Keratinocyte (primary cell): ENCODE data around the gene SRP68. TPM values are rescaled to one million over a fixed set of nuclear protein-coding genes. Genes with fewer than 3 reads are reported as not detected.

Source experiments
- DNase-seq: peaks from one replicate; pipeline ENCODE4 v3.0.0-alpha.2; 2011; ENCODE audit warnings: low read depth, missing footprints, low spot score
- FAIRE-seq: peaks from 2 replicates; lab custom pipeline; 2011; peaks lifted over from hg19 to GRCh38; lab: Jason Lieb, UNC
- H2AFZ ChIP-seq: 2 replicates; pipeline ENCODE4 v1.6.0; 2012; ENCODE audit warnings: low read length, control low read depth, inconsistent platforms; ENCODE audit not compliant: control insufficient read depth
- H3K27ac ChIP-seq: 2 replicates; pipeline ENCODE4 v1.5.1; 2011; ENCODE audit warnings: low read length; ENCODE audit not compliant: control insufficient read depth, insufficient read depth
- H3K27me3 ChIP-seq: 3 replicates; pipeline ENCODE4 v1.6.0; 2011; ENCODE audit warnings: low read length; ENCODE audit not compliant: control insufficient read depth, insufficient read depth; ENCODE audit errors: extremely low read depth
- H3K36me3 ChIP-seq, 2 experiments: 2 replicates in 1 of 2; 3 replicates in 1 of 2; pipeline ENCODE4 v1.5.1; 2011; ENCODE audit warnings: low read length in 2 of 2, mild to moderate bottlenecking in 1 of 2; ENCODE audit not compliant: control insufficient read depth in 2 of 2, insufficient read depth in 2 of 2; ENCODE audit errors: extremely low read depth in 1 of 2
- H3K4me1 ChIP-seq: 3 replicates; pipeline ENCODE4 v1.5.1; 2011; ENCODE audit warnings: low read length; ENCODE audit not compliant: control insufficient read depth, insufficient read depth; ENCODE audit errors: extremely low read depth
- H3K4me2 ChIP-seq: 3 replicates; pipeline ENCODE4 v1.6.0; 2011; ENCODE audit warnings: low read depth, low read length; ENCODE audit not compliant: control insufficient read depth, insufficient read depth; ENCODE audit errors: extremely low read depth
- H3K4me3 ChIP-seq, 3 experiments: fragments of 200-600 bp in 1 of 3; sonication (generic) in 1 of 3; 2 replicates in 2 of 3; 3 replicates in 1 of 3; pipeline ENCODE4 v1.5.1; 2011 to 2016; ENCODE audit warnings: low read length in 3 of 3, mild to moderate bottlenecking in 3 of 3, control low read depth in 2 of 3, inconsistent platforms in 1 of 3, low read depth in 1 of 3, mixed read lengths in 1 of 3, mixed run types in 1 of 3, moderate library complexity in 1 of 3; ENCODE audit not compliant: control insufficient read depth in 2 of 3, insufficient read depth in 2 of 3; ENCODE audit errors: extremely low read depth in 1 of 3
- H3K79me2 ChIP-seq: 2 replicates; pipeline ENCODE4 v1.6.0; 2012; ENCODE audit warnings: low read length; ENCODE audit not compliant: control insufficient read depth, insufficient read depth
- H3K9ac ChIP-seq: 3 replicates; pipeline ENCODE4 v1.6.0; 2011; ENCODE audit warnings: low read length; ENCODE audit not compliant: control insufficient read depth, insufficient read depth; ENCODE audit errors: extremely low read depth
- H3K9me1 ChIP-seq: 3 replicates; pipeline ENCODE4 v1.6.0; 2011; ENCODE audit warnings: low read length; ENCODE audit not compliant: control insufficient read depth, insufficient read depth; ENCODE audit errors: extremely low read depth
- H3K9me3 ChIP-seq: 2 replicates; pipeline ENCODE4 v1.5.1; 2012; ENCODE audit warnings: low read depth, low read length; ENCODE audit not compliant: control insufficient read depth
- H4K20me1 ChIP-seq: 3 replicates; pipeline ENCODE4 v1.6.0; 2011; ENCODE audit warnings: low read length; ENCODE audit not compliant: control insufficient read depth, insufficient read depth; ENCODE audit errors: extremely low read depth
- EZH2 ChIP-seq: IDR thresholded peaks from one replicate; pipeline ENCODE4 v1.6.1; 2012; ENCODE audit warnings: inconsistent platforms, mild to moderate bottlenecking, low read length, moderate library complexity
- dilution Hi-C: fragments of 300-500 bp; cut with MboI; formaldehyde crosslinking; loops from one replicate; pipeline ENCODE4 v1.7.0; 2020; ENCODE audit warnings: low sequenced_read_pairs; ENCODE audit not compliant: extremely low pct_ligation_motif_present
- polyA plus RNA-seq, 5 experiments: library from polyadenylated mRNA; depleted of rRNA in 3 of 5; stranded (reverse) in 3 of 5; stranded (forward) in 1 of 5; unstranded in 1 of 5; fragments of >200 nt; gene quantifications; 1 replicate in 1 of 5; 2 replicates in 3 of 5; 3 replicates in 1 of 5; pipeline versions ENCODE4 v1.2.1 to v1.2.3, GENCODE V29; 2011 to 2012; ENCODE audit warnings: missing spikeins in 2 of 5, low read depth in 1 of 5, low replicate concordance in 1 of 5
- TF ChIP-seq, protein P1 (sequence below), 3 experiments: IDR thresholded peaks in 1 of 3; conservative IDR thresholded peaks in 1 of 3; optimal IDR thresholded peaks in 1 of 3; 2 replicates in 2 of 3; 3 replicates in 1 of 3; pipeline versions ENCODE3 to v1.5.1; 2011; ENCODE audit warnings: low read length in 3 of 3, mild to moderate bottlenecking in 3 of 3, moderate library complexity in 2 of 3, control low read depth in 1 of 3, inconsistent platforms in 1 of 3; ENCODE audit not compliant: insufficient read depth in 2 of 3; ENCODE audit errors: extremely low read depth in 1 of 3

Gene SRP68
- polyA plus RNA-seq, 1 donor (not counting 4 experiments of a cell fraction or from before 2014, with no cell fraction given) = 81.3 TPM

DNA sequence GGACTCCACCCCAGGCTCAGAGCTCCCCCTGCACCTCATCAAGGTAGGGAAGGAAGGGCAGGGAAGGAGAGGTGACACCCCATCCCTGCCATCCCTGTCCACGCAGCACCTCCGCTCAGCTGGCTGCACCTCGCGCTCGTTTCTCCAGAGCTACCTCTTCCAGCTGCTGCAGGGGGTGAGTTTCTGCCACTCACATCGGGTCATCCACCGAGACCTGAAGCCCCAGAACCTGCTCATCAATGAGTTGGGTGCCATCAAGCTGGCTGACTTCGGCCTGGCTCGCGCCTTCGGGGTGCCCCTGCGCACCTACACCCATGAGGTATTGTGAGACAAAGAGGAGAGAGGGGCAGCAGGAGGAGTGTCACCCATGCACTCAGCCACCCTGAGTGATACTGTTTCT is 70.2 kb downstream of the SRP68 start:
- Histone ChIP-seq H3K4me3 (no peak overlapping the region), H3K9me3 (no peaks in the 10 kb centered on the region), H3K4me2 (no peak overlapping the region), H3K79me2 (no peaks in the 10 kb centered on the region), H2AFZ (no peak overlapping the region), H3K36me3 (peaks cover 7% of the 10 kb centered on the region in 2 experiments), H3K9ac (no peak overlapping the region), H3K27me3 (no peaks in the 10 kb centered on the region), H3K27ac (no peak overlapping the region), H3K4me1 (peaks cover 11% of the 10 kb centered on the region), H3K9me1 (peaks cover 2% of the 10 kb centered on the region), H4K20me1 (no peaks in the 10 kb centered on the region)
- FAIRE-seq = no peak
- DNase-seq = no peak
- no peak for TF ChIP-seq EZH2
- TF ChIP-seq, protein P1, sequence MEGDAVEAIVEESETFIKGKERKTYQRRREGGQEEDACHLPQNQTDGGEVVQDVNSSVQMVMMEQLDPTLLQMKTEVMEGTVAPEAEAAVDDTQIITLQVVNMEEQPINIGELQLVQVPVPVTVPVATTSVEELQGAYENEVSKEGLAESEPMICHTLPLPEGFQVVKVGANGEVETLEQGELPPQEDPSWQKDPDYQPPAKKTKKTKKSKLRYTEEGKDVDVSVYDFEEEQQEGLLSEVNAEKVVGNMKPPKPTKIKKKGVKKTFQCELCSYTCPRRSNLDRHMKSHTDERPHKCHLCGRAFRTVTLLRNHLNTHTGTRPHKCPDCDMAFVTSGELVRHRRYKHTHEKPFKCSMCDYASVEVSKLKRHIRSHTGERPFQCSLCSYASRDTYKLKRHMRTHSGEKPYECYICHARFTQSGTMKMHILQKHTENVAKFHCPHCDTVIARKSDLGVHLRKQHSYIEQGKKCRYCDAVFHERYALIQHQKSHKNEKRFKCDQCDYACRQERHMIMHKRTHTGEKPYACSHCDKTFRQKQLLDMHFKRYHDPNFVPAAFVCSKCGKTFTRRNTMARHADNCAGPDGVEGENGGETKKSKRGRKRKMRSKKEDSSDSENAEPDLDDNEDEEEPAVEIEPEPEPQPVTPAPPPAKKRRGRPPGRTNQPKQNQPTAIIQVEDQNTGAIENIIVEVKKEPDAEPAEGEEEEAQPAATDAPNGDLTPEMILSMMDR (optimal IDR thresholded peaks at IDR 0.05 in 1 of 3, IDR thresholded peaks at IDR 0.05 in 1 of 3, conservative IDR thresholded peaks at IDR 0.05 in 1 of 3; ENCODE audit: extremely low read depth in 1 of 3, insufficient read depth in 2 of 3, low read length in 3 of 3) = no peak
- dilution Hi-C loops = no loop called here

DNA sequence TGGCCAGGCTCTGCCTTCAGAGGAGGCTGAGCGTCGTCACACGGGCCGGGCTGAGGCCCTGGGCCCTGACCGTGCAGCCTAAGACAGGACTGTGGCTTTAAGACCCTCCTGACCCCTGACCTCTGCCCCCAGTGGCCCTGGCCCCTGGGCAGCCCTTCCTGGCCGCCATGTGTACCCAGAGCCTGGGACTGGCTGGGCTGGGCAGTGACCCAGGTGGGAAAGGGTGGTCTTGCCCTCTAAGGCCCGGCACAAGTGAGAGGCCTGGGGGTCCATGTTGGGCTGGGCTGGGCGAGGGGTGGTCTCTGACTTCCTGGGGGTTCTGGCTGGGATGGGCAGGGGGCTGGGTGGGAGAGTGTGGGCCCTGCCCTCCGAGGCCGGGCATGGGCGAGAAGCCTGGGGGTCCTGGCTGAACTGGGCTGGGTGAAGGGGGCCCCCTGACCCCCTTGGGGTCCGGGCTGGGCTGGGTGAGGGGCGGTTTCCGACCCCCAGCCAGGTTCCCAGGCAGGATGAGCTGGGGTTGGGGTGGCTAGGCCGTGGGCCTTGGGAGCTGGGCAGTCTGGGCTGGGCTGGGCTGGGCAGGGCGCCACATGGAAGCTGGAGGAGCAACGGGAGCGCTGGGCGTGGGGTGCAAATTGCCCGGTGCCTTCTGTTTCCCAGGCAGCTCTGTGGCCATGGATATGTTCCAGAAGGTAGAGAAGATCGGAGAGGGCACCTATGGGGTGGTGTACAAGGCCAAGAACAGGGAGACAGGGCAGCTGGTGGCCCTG is 71.4 kb downstream of the SRP68 start, which contains the start of gene CDK3:
Gene CDK3 (plus strand): TSS at position 101 of the 767 bp plus-strand sequence. CDS start 571 bp downstream, at position 672.
- H3K79me2 ChIP-seq = no peaks in the 10 kb centered on the region
- peak within 1 kb of the TSS; percentile 16 for H3K4me2 ChIP-seq
- FAIRE-seq (no peak), DNase-seq (no peak)
- H3K9me3 ChIP-seq = no peaks in the 10 kb centered on the region
- no peak within 1 kb of the TSS for H3K9ac ChIP-seq
- no peak for TF ChIP-seq EZH2
- no peaks in the 10 kb centered on the region for H3K27me3 ChIP-seq
- H3K27ac ChIP-seq = no peak within 1 kb of the TSS
- H2AFZ ChIP-seq = peak within 1 kb of the TSS; percentile 26
- H3K4me3 ChIP-seq = no peak within 1 kb of the TSS
- H3K36me3 ChIP-seq = peaks cover 0 to 3% of the 10 kb centered on the region in 2 experiments
- dilution Hi-C loops = no loop called here
- H4K20me1 ChIP-seq = no peaks in the 10 kb centered on the region
- peaks cover 2% of the 10 kb centered on the region for H3K9me1 ChIP-seq
- H3K4me1 ChIP-seq = peaks cover 18% of the 10 kb centered on the region
